WTC11 (cell line): ENCODE results near the gene SECISBP2.

Source experiments
- CBFB ChIP-seq: sonication (generic); formaldehyde crosslinking; IDR thresholded peaks from 2 replicates; pipeline ENCODE4 v1.8.1; 2022; ENCODE audit warnings: mild to moderate bottlenecking, low read depth, missing genetic modification reagents
- CTCF ChIP-seq: fragments of 200-600 bp; IDR thresholded peaks from 2 replicates; pipeline ENCODE4 v1.8.0; 2022; ENCODE audit warnings: antibody characterized with exemption
- JUN ChIP-seq: sonication (generic); formaldehyde crosslinking; IDR thresholded peaks from 2 replicates; pipeline ENCODE4 v1.8.0; 2023; ENCODE audit warnings: mild to moderate bottlenecking, missing genetic modification reagents
- SP1 ChIP-seq: sonication (generic); formaldehyde crosslinking; conservative IDR thresholded peaks from 2 replicates; pipeline ENCODE4 v1.8.1; 2022; ENCODE audit warnings: missing genetic modification reagents
- TEAD1 ChIP-seq: sonication (generic); formaldehyde crosslinking; IDR thresholded peaks from 2 replicates; pipeline ENCODE4 v1.8.0; 2022; ENCODE audit warnings: mild to moderate bottlenecking, missing genetic modification reagents
- ZNF232 ChIP-seq: sonication (generic); formaldehyde crosslinking; IDR thresholded peaks from 2 replicates; pipeline ENCODE4 v1.8.0; 2022; ENCODE audit warnings: mild to moderate bottlenecking, missing genetic modification reagents
- ZNF416 ChIP-seq: fragments of 250-450 bp; sonication (Bioruptor Pico); IDR thresholded peaks from 2 replicates; pipeline ENCODE4 v1.9.0; 2021; ENCODE audit warnings: mild to moderate bottlenecking, inconsistent platforms

- TF ChIP-seq CTCF, result no peak
- no peak for TF ChIP-seq CBFB (CRISPR knock-in tag)
- no peak for TF ChIP-seq JUN (CRISPR knock-in tag)
- TF ChIP-seq SP1 (CRISPR knock-in tag), result no peak
- no peak for TF ChIP-seq TEAD1 (CRISPR knock-in tag)
- TF ChIP-seq ZNF416 (CRISPR knock-in tag), result no peak
- no peak for TF ChIP-seq ZNF232 (CRISPR knock-in tag)
Measured at GRCh38 chr9:89273528-89274279, 44.6 kb upstream of the SECISBP2 start.
